PC-3 (cell line): ENCODE data around the gene TUBB2B.

Experiments
- EZH2phosphoT487 ChIP-seq: fragments of 300-600 bp; sonication (generic); IDR thresholded peaks from 2 replicates; pipeline ENCODE4 v1.6.1; 2018; ENCODE audit warnings: mild to moderate bottlenecking, antibody characterized with exemption, low read length, borderline replicate concordance
- TF ChIP-seq, protein P1 (sequence below): fragments of 300-600 bp; sonication (generic); conservative IDR thresholded peaks from 2 replicates; pipeline ENCODE4 v1.5.1; 2017; ENCODE audit warnings: antibody characterized with exemption, low read depth, mild to moderate bottlenecking, low read length

- TF ChIP-seq, protein P1, sequence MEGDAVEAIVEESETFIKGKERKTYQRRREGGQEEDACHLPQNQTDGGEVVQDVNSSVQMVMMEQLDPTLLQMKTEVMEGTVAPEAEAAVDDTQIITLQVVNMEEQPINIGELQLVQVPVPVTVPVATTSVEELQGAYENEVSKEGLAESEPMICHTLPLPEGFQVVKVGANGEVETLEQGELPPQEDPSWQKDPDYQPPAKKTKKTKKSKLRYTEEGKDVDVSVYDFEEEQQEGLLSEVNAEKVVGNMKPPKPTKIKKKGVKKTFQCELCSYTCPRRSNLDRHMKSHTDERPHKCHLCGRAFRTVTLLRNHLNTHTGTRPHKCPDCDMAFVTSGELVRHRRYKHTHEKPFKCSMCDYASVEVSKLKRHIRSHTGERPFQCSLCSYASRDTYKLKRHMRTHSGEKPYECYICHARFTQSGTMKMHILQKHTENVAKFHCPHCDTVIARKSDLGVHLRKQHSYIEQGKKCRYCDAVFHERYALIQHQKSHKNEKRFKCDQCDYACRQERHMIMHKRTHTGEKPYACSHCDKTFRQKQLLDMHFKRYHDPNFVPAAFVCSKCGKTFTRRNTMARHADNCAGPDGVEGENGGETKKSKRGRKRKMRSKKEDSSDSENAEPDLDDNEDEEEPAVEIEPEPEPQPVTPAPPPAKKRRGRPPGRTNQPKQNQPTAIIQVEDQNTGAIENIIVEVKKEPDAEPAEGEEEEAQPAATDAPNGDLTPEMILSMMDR: no peak
- no peak for TF ChIP-seq EZH2phosphoT487
Measured at GRCh38 chr6:3193102-3193849, 34.2 kb downstream of the TUBB2B start.
